Liver (tissue), 9 donors: ENCODE measurements around the gene GRIPAP1. TPM values are rescaled to one million over a fixed set of nuclear protein-coding genes. Genes with fewer than 3 reads are reported as not detected.

Source experiments
- DNase-seq: peaks from one replicate; pipeline ENCODE4 v3.0.0-alpha.2; 2017; ENCODE audit warnings: low spot score
- H3K27ac ChIP-seq, 2 donors: one replicate each; pipeline ENCODE4 v1.7.0; 2013; ENCODE audit warnings: inconsistent platforms in 2 of 2, low read length in 2 of 2, control low read depth in 1 of 2, low read depth in 1 of 2, mild to moderate bottlenecking in 1 of 2
- H3K27me3 ChIP-seq, 4 donors: one replicate each; pipeline versions ENCODE4 v1.6.1 to v1.7.0; 2013; ENCODE audit warnings: low read length in 3 of 4, inconsistent platforms in 1 of 4, mild to moderate bottlenecking in 1 of 4, moderate library complexity in 1 of 4; ENCODE audit not compliant: control insufficient read depth in 4 of 4, insufficient read depth in 4 of 4
- H3K36me3 ChIP-seq, 4 donors: one replicate each; pipeline versions ENCODE4 v1.6.1 to v1.7.0; 2013; ENCODE audit warnings: low read length in 3 of 4, mild to moderate bottlenecking in 3 of 4, low read depth in 1 of 4, moderate library complexity in 1 of 4; ENCODE audit not compliant: control insufficient read depth in 4 of 4, insufficient read depth in 3 of 4
- H3K4me1 ChIP-seq, 4 donors: one replicate each; pipeline versions ENCODE4 v1.6.1 to v1.7.0; 2013; ENCODE audit warnings: low read length in 3 of 4, mild to moderate bottlenecking in 3 of 4, moderate library complexity in 1 of 4; ENCODE audit not compliant: control insufficient read depth in 4 of 4, insufficient read depth in 4 of 4
- H3K4me3 ChIP-seq, 3 donors: one replicate each; pipeline versions ENCODE4 v1.6.1 to v1.7.0; 2013; ENCODE audit warnings: low read length in 3 of 3, control low read depth in 1 of 3, low read depth in 1 of 3, mild to moderate bottlenecking in 1 of 3
- H3K9ac ChIP-seq, 2 donors: one replicate each; pipeline ENCODE4 v1.7.0; 2013; ENCODE audit warnings: low read length in 2 of 2, mild to moderate bottlenecking in 2 of 2, moderate library complexity in 2 of 2, control low read depth in 1 of 2, low read depth in 1 of 2
- H3K9me3 ChIP-seq, 4 donors: one replicate each; pipeline versions ENCODE4 v1.6.1 to v1.7.0; 2013; ENCODE audit warnings: low read length in 3 of 4; ENCODE audit not compliant: control insufficient read depth in 4 of 4
- ATF3 ChIP-seq: IDR thresholded peaks from 2 replicates; pipeline ENCODE4 v1.6.1; 2016; ENCODE audit warnings: antibody characterized with exemption
- CTCF ChIP-seq: fragments of 150-350 bp; IDR thresholded peaks from 2 replicates; pipeline ENCODE4 v1.5.1; 2017; ENCODE audit warnings: improper control_type of control experiment, low read depth, low read length; ENCODE audit not compliant: missing input control
- EGR1 ChIP-seq, 2 donors: IDR thresholded peaks; 2 replicates each; pipeline ENCODE4 v1.6.1; 2016 to 2018; ENCODE audit warnings: antibody characterized with exemption in 2 of 2, low read depth in 2 of 2
- FOXA1 ChIP-seq: IDR thresholded peaks from 2 replicates; pipeline ENCODE4 v1.6.1; 2016; ENCODE audit warnings: antibody characterized with exemption
- FOXA2 ChIP-seq: IDR thresholded peaks from 2 replicates; pipeline ENCODE4 v1.6.1; 2016; ENCODE audit warnings: antibody characterized with exemption
- GABPA ChIP-seq, 2 donors: IDR thresholded peaks in 1 of 2; conservative IDR thresholded peaks in 1 of 2; 2 replicates each; pipeline ENCODE4 v1.6.1; 2016; ENCODE audit warnings: antibody characterized with exemption in 2 of 2, mild to moderate bottlenecking in 1 of 2, moderate library complexity in 1 of 2
- HNF4A ChIP-seq, 2 donors: conservative IDR thresholded peaks; 2 replicates each; pipeline ENCODE4 v1.6.1; 2016; ENCODE audit warnings: antibody characterized with exemption in 2 of 2, mild to moderate bottlenecking in 2 of 2
- HNF4G ChIP-seq: IDR thresholded peaks from 2 replicates; pipeline ENCODE4 v1.6.1; 2016; ENCODE audit warnings: antibody characterized with exemption
- JUND ChIP-seq, 2 donors: IDR thresholded peaks; 2 replicates each; pipeline ENCODE4 v1.6.1; 2016; ENCODE audit warnings: antibody characterized with exemption in 2 of 2
- MAX ChIP-seq: IDR thresholded peaks from 2 replicates; pipeline ENCODE4 v1.6.1; 2016; ENCODE audit warnings: antibody characterized with exemption
- NR2F2 ChIP-seq: IDR thresholded peaks from 2 replicates; pipeline ENCODE4 v1.6.1; 2016; ENCODE audit warnings: antibody characterized with exemption
- RAD21 ChIP-seq, 2 donors: IDR thresholded peaks; 2 replicates each; pipeline ENCODE4 v1.6.1; 2016; ENCODE audit warnings: antibody characterized with exemption in 2 of 2, mild to moderate bottlenecking in 2 of 2
- REST ChIP-seq: IDR thresholded peaks from 2 replicates; pipeline ENCODE4 v1.6.1; 2016; ENCODE audit warnings: antibody characterized with exemption, mild to moderate bottlenecking
- RXRA ChIP-seq, 2 donors: IDR thresholded peaks; 2 replicates each; pipeline ENCODE4 v1.6.1; 2017 to 2018; ENCODE audit warnings: antibody characterized with exemption in 2 of 2, mild to moderate bottlenecking in 1 of 2
- SP1 ChIP-seq: IDR thresholded peaks from 2 replicates; pipeline ENCODE4 v1.6.1; 2018; ENCODE audit warnings: antibody characterized with exemption, mild to moderate bottlenecking
- TAF1 ChIP-seq: conservative IDR thresholded peaks from 2 replicates; pipeline ENCODE4 v1.6.1; 2016; ENCODE audit warnings: antibody characterized with exemption, mild to moderate bottlenecking
- YY1 ChIP-seq: IDR thresholded peaks from 2 replicates; pipeline ENCODE4 v1.6.1; 2016; ENCODE audit warnings: antibody characterized with exemption, mild to moderate bottlenecking
- ZBTB33 ChIP-seq: IDR thresholded peaks from 2 replicates; pipeline ENCODE4 v1.6.1; 2016; ENCODE audit warnings: antibody characterized with exemption
- WGBS: extraction: QIAGEN DNeasy Blood & Tissue Kit; methylation state at CpG from one replicate; pipeline ENCODE4 v1.1.7; 2013; 5-methylcytosine and 5-hydroxymethylcytosine counted together
- polyA plus RNA-seq, 2 donors: library from polyadenylated mRNA; stranded (reverse) in 1 of 2; unstranded in 1 of 2; fragments of 200-250 nt in 1 of 2; fragments of >200 nt in 1 of 2; fragmentation: Nextera tagmentation in 1 of 2; extraction: Ambion mirVana in 1 of 2; gene quantifications; one replicate each; pipeline versions ENCODE4 v1.2.1 to v1.2.3, GENCODE V29; 2013 to 2015
- total RNA-seq, 2 donors: library from RNA; depleted of rRNA; stranded (reverse); fragments of >200 nt; gene quantifications; one replicate each; pipeline ENCODE4 v1.2.3, GENCODE V29; 2014
- donor health status: healthy.
- donor health status: healthy.
- donor health status: healthy.
- donor health status: healthy.
- donor health status: healthy.

The GRIPAP1 gene
- total and polyA plus RNA-seq, 4 donors = 14.1 to 21.3 (median 16.4) TPM

- WGBS = 7% methylated on average over 13 of the region's 13 CpGs
- H3K4me3 ChIP-seq = peak overlapping the region in 1 of 3 donors; percentile 31
- H3K4me1 ChIP-seq = peaks cover 5 to 24% (median 12%) of the 10 kb centered on the region in 4 donors
- peak overlapping the region; percentile 82 to 83 for H3K9ac ChIP-seq
- DNase-seq = no peak
- peaks cover 0 to 7% (median 3%) of the 10 kb centered on the region in 4 donors for H3K36me3 ChIP-seq
- no peaks in the 10 kb centered on the region for H3K9me3 ChIP-seq
- TF ChIP-seq TAF1 (peak; percentile 73), HNF4G (no peak), HNF4A (conservative IDR thresholded peaks at IDR 0.05) (peak; percentile 19 to 44), FOXA1 (no peak), FOXA2 (no peak), SP1 (no peak), NR2F2 (no peak), RXRA (IDR thresholded peaks at IDR 0.05) (no peak), CTCF (no peak)
- no peaks in the 10 kb centered on the region for H3K27me3 ChIP-seq
- peak overlapping the region; percentile 81 to 82 for H3K27ac ChIP-seq
Measured at GRCh38 chrX:49043987-49044281, 41.9 kb upstream of the GRIPAP1 start.

- TF ChIP-seq FOXA2 = no peak
- TF ChIP-seq MAX = peak; percentile 11
- peak; percentile 79 to 83 for TF ChIP-seq RAD21 (IDR thresholded peaks at IDR 0.05)
- peak; percentile 74 for TF ChIP-seq REST
- TF ChIP-seq CTCF = peak; percentile 66
- no peak for TF ChIP-seq EGR1 (IDR thresholded peaks at IDR 0.05; ENCODE audit: low read depth in 2 of 2)
- TF ChIP-seq FOXA1 = no peak
- no peak for TF ChIP-seq HNF4G
- peak; percentile 39 to 63 for TF ChIP-seq JUND (IDR thresholded peaks at IDR 0.05)
- TF ChIP-seq ATF3 = peak; percentile 50
- peak; percentile 50 for TF ChIP-seq YY1
- peak; percentile 46 for TF ChIP-seq ZBTB33
- TF ChIP-seq GABPA (IDR thresholded peaks at IDR 0.05 in 1 of 2, conservative IDR thresholded peaks at IDR 0.05 in 1 of 2) = peak; percentile 51 to 86
- TF ChIP-seq HNF4A (conservative IDR thresholded peaks at IDR 0.05) = no peak
- no peak for TF ChIP-seq TAF1
- peak; percentile 88 for TF ChIP-seq SP1
- no peak for TF ChIP-seq NR2F2
- TF ChIP-seq RXRA (IDR thresholded peaks at IDR 0.05) = peak; percentile 37 to 43
- Histone ChIP-seq H3K4me3 (peak within 1 kb of the TSS; percentile 11 to 82 (median 71)), H3K9me3 (no peaks in the 10 kb centered on the region), H3K36me3 (peaks cover 0 to 8% (median 6%) of the 10 kb centered on the region in 4 donors), H3K9ac (peak within 1 kb of the TSS; percentile 88 to 93), H3K27me3 (no peaks in the 10 kb centered on the region), H3K27ac (peak within 1 kb of the TSS; percentile 94 to 96), H3K4me1 (peaks cover 5 to 24% (median 12%) of the 10 kb centered on the region in 4 donors)
- WGBS = under 1% methylated on average over 67 of the region's 67 CpGs
- DNase-seq = peak; percentile 92
Measured at GRCh38 chrX:49043220-49043986, 41.3 kb upstream of the GRIPAP1 start, which contains the start of gene TFE3. Gene TFE3 (minus strand): TSS chrX:49043357. CDS start chrX:49043226, 131 bp downstream.
